HG02970 (cell line): ENCODE data around the gene WDR44.

Source experiments
- ATAC-seq: cut with Tn5 transposase; IDR thresholded peaks from one replicate; pipeline ENCODE4 v1.9.1; 2021; ENCODE audit warnings: mild to moderate bottlenecking, moderate library complexity, moderate number of reproducible peaks; ENCODE audit not compliant: unreplicated experiment, low FRiP score

WDR44 gene

GRCh38 chrX:118355225-118355920 is 9.5 kb downstream of the WDR44 start:
- ATAC-seq: no peak

DNA sequence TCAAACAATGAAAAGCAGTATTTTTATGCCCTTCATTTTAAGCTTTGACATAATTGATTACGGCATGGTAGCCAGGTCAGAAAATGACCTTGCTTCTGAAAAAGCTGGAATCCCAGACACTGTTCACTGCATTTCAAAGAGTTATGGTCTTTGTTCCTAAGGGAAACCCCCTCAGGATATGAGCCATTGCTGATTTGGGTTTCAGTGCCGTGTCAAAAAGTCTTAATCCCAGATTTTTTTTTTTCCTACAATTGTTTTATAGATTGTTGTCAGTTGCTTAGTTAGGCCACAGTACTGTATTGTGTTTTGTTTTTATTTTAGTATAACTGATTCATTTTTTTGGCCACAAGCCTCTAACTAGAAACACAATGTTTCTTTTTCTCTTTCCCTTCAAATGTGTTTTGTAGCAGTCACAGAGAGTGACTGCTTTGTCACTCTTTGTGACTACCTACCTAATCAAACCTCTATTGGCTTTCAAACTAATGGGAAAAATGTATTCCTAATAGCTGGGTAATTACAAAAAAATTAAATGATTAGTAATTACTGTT is 10.3 kb downstream of the WDR44 start:
- ATAC-seq: no peak

DNA sequence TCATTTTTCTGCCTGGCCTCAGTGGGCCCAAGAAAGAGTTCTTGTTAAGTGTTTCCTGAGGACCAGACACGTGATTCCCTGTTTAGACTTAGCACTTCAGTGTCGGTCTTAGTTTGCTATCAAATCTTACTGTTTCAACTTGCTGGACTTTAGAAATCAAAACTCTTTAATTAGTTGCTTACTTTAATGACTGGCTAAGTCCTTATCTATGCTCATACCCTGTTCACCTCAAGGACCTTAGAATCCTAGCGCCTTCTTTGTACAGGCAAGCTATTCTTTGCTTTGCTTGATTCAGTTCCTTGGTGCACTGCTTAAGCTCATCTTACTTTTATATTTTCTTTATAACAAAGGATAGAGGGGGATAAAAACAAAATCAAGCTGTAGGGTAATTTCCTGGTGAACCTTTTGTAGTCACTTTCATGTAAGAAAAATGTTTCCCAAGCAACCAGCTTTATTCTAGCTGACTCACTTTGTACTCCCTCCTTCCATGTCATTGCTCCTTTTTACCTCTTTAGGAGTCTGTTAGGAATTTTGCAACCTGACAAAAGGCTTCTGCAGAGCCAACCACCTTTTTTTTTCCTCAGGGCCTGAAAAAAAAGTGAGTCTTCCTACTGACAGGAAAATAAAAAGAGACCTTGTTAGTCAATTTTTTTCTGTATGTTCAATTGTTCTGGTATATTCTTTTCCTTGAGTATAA is 14.7 kb downstream of the WDR44 start:
- ATAC-seq: no peak

- no peak for ATAC-seq
These were observed 18.4 kb downstream of the WDR44 start for GRCh38 chrX:118364261-118364660.

DNA sequence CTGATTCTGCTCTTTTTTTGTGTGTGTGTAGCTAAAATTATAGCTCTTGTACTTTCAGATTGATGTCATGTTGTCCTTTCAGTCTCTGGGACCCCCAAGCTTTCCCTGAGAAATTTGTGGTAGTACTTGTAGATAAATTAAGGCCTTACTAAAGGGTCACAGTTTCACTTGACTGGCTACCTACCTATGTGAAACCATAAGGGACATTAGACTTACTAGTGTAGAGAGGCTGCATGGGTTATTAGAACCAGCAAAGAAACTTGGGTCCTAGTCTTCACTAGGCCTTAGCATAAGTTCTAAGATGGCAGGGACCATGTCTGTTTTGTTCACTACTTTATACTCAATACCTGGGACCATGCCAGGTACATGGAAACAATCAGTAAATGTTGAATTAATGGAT is 21.4 kb downstream of the WDR44 start:
- no peak for ATAC-seq

- ATAC-seq: no peak
These were observed 22.5 kb downstream of the WDR44 start for GRCh38 chrX:118368398-118368797.

GRCh38 chrX:118370921-118371624 is 25.2 kb downstream of the WDR44 start:
- no peak for ATAC-seq

DNA sequence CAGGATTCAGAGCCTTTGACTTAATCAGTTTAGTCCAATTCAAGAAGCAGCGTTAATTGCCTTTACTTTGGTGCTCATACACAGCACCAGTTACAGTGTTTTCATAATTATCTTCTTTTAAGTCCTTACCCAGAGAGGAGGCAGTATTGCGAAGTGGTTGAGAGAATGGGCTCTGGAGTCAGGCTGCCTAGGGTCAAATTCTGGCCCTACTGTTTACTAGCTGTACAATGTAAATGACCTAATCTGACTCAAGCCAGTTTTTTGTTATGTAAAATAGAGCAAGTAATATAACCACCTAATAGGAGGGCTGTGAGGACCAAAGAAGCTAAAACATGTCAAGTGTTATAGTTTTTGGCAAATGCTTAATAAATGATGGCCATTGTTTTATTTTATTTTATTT is 27.6 kb downstream of the WDR44 start:
- ATAC-seq: no peak

DNA sequence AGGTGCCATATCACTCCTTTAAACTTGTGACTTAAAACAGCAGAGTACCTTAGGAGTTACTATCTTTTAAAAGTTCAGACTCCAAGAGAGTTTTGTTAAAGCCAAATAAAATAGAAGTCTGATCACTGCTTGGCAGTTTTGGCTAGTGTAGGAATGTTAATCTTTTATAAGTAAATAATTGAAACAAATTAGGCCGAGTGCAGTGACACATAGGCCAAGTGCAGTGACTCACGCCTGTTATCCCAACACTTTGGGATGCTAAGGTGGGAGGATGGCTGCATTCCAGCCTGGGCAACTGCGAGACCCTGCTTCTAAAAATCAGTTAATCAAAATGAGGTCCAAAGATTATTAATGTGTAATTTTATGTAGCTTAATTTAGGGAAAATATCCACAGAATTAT is 37.2 kb downstream of the WDR44 start:
- ATAC-seq: no peak

DNA sequence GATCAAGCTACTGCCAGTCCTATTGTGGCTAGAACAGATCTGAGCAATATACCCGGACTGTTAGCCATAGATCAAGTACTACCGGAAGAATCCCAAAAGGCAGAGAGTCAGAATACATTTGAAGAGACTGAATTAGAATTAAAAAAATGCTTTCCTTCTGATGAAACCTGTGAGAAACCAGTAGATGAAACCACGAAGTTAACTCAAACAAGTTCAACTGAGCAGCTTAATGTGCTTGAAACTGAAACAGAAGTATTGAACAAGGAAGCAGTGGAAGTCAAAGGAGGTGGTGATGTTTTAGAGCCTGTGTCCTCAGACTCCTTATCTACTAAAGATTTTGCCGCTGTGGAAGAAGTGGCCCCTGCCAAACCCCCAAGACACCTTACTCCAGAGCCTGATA is 46.8 kb downstream of the WDR44 start:
- ATAC-seq: no peak

DNA sequence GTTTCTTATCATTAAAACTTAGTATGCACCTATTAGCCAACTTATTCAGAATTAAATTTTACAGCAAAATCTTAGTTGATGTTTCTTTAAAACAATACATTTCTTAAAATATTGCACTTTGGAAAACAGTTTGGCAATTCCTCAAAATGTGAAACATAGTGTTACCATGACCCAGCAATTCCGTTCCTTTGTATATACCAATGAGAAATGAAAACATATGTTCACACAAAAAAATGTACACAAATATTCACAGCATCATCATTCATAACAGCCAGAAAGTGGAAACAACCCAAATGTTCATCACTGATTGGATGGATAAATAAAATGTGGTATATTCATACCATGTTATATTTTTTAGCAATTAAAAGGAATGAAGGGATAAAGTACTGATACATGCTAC is 50.2 kb downstream of the WDR44 start:
- ATAC-seq: no peak

DNA sequence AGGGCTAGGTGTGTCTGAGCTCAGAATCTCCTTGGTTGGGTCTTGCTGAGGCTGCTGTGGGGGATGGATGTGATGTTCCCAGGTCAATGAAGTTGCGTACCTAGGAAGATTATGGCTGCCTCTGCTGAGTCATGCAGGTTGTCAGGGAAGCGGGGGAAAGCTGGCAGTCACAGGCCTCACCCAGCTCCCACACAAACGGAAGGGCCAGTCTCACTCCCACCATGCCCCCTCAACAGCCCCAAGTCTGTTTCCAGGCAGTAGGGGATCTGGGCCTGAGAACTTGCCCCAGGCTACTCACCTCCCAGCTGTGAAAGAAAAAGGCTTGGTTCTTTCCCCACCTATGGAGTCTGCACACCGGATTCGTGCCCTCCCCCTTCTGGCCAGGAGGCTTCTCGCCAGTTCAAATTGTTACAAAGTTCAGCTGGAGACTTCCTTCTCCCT is 72.9 kb downstream of the WDR44 start:
- ATAC-seq: no peak

- no peak for ATAC-seq
These were observed 74.6 kb downstream of the WDR44 start for GRCh38 chrX:118420462-118420861.

- peak; percentile 64 for ATAC-seq
These were observed 77.7 kb downstream of the WDR44 start for GRCh38 chrX:118423558-118423957.

GRCh38 chrX:118432799-118433198 is 86.9 kb downstream of the WDR44 start:
- ATAC-seq: no peak

- ATAC-seq: no peak
These were observed 91.4 kb downstream of the WDR44 start for GRCh38 chrX:118437283-118437682.

GRCh38 chrX:118448273-118448783 is 102.4 kb downstream of the WDR44 start:
- ATAC-seq: no peak

DNA sequence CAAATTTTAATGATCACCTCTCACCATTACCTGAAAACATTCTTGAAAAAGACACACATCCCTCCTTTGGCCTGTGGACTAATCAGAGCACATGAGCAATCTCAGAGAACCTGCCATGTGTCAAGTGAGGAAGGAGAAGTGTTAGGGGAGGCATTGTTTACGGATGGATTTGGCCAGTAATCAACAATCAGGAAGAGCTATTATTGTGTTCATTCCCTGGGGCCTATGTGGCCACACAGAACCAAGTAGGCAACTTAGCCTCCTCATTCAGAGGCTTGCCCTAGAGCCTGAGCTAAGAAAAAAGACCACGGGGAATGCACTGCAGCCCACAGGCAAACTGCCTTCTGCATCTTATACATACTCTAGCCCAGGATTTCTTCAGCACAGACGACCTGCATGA is 109.1 kb downstream of the WDR44 start:
- no peak for ATAC-seq

GRCh38 chrX:118459494-118459893 is 113.6 kb downstream of the WDR44 start:
- no peak for ATAC-seq

GRCh38 chrX:118464501-118464900 is 118.6 kb downstream of the WDR44 start:
- no peak for ATAC-seq

GRCh38 chrX:118468122-118468521 is 122.2 kb downstream of the WDR44 start:
- no peak for ATAC-seq
